Fibroblast of skin of back (primary cell): Measurements from ENCODE around the gene ESRP2.
A peak's percentile ranks its signal among the peaks of the same experiment; 100 is the strongest.

Experiments used
- DNase-seq: peaks from one replicate; pipeline ENCODE4 v3.0.0-alpha.2; 2013

ESRP2 gene

DNA sequence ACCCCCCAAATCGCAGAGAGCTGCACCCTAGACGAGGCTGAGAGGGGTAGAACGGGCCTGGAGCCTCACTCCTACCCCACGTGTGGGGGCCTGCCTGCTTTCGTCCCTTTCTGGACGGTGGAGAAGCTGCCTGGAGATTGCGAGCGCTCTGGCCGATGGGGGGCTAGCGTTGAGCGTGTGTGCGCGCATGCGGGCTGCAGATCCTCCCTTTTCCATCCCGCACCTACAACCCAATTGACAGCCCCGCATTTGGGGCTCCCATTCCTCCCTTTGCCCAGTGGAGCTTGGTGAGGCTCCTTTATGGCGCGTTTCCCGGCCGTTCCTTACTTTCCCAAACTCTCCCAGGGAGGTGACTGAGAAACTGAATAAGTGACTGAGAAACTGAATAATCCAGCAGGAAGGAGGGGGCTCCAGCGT, 907 bp upstream of the ESRP2 start:
- no peak for DNase-seq

DNA sequence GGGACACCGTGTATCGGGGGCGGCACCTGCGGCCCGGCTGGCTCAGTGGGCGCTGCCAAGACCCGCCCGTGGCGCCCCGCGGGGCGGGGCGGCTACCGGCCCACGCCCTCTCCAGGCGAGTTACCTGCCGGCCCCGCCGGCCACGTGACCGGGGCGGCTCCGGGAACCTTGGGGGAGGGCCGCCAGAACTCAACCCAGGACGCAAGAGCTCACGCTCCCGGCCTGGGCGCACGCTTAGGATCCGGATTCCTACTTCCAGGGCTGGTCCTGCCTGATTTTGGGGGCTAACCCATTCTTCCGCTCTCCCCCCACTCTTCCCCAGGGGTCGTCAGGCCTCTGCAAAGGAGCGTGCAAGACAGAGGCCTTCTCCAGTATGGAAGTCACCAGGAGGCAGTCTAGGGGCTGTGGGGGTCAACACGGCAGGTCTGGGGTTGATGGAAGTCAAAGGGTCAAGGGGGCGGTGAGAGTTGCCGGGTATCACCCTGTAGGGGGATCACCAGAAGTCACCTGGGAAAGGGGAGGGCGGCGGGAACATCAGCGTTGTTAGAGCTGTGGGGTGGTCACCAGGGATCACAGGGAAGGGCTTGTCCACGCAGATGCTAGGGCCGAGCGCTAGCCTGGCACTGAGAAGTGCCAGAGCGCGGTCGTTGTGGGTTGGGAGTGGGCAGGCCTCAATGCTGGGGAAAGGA, 354 bp upstream of the ESRP2 start:
- DNase-seq = no peak

DNA sequence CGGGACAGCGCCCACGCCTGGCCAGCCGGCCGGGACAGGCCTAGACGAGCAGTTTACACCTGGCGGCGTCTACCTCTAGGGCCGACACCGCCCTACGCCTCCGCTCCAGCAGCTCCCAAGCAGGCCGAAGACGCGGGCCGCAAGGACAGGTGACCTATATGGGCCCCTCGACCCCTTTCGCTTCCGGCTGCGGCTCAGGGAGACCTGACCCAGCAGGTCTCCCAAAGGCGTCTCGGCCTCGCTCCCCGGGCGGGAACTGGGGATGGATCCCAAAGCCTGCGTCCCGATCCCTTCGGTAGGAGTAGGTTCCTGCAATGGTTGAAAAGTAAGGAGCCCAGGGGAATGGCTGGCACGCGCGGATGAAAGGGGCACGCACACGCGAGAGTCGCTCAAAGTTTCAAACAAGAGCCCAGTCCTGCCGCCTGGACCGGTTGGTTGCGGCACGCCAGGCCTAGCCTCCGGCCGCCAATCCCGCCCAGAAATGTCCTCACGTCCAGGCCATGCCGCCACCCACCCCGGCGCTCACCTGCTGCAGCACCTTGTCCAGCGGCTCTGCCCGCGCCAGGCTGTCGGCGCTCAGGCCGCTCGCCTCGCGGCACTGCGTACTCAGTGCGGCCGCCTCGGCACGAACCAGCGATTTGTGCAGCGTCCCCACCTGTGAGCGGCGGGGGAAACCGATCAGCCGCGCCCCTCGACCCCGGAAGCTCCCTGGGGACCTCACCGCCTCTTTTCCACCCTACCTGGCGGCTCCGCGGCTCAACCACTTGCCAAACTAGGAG, 630 bp downstream of the ESRP2 start:
- no peak for DNase-seq

GRCh38 chr16:68234188-68235107, 1.5 kb downstream of the ESRP2 start:
- no peak for DNase-seq

GRCh38 chr16:68233835-68234187, 2.1 kb downstream of the ESRP2 start:
- no peak for DNase-seq

DNA sequence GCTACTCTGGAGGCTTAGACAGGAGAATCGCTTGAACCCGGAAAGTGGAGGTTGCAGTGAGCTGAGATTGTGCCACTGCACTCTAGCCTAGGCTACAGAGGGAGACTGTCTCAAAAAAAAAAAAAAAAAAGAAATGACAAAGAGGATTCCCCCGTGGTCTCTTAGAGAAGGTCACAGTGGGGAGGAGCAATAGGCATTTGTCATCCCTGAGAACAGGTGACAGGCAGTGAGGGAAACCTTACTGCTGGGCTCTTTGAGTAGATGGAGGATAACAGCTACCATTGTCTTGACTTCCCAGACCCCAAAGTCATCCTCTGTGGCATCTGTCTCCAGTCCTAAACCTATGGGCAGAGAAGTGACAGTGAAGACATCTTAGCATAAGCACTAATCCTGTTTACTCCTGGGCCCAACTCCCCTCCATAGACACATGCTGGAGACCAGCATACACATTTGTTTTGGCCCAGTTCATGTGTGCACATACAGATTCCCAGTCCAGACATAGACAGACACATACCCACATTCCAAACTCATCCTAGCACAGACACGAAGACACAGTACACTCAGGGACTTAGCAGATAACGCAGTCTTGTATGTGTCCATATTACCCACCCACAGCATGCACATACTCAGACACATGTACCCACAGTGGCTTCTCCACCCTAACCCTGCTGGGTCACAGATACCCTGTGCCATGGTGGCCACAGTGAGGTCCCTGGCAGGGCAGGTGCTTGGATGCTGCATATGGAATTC, 2.7 kb downstream of the ESRP2 start:
- DNase-seq = no peak

DNA sequence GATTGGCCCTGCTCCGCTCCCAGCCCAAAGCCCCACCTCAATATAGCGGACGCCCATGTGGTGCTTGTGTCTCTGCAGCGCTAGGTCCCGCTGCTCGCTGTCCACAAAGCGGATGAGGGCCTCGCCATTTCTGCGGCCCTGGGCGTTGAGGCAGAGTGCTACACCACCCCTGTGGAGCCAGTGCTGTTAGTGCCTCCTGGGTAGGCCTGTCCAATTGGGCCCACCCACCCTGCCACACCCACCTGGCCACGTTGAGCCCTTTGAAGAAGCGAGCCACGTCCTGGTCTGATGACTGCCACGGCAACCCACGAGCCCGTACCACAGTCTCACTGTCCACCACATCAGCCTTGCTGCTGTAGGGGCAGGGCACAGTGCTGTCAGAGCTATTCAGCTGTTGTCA, 3.6 kb downstream of the ESRP2 start:
- no peak for DNase-seq

DNA sequence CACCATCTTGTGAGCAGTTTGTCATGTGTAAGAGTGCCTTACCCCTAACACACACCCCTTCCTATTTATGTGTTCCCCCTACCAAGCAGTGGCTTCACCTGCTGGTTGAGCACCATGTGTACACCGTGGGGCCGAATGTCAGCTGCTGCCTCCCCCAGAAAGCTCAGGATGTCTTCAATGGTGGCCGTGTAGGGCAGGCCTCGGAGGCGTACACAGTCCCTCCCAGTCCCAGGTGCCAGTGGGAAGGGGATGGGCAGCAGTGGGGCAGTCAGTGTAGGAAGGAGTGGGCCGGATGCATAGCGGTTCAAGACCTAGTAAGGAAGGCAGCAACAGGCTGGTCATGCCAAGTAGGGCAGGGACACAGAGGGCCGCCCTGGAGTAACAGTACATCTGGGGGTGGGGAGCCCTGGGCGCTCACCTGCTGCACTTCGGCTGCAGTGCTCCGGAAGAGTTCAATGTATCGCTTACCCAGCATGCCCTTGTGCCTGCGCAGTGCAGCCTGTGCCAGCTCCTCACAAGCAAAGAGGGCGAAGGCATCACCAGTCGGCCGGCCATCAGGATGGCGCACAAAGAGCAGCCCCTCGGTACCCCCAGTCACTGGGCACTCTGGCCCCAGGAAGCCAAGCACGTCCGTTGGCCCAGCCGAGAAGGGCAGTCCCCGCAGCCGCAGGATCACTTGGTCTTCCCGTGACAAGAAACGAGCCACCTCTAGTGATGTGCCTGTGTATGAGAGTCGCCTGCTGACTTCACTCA, 4.4 kb downstream of the ESRP2 start:
- DNase-seq = no peak

GRCh38 chr16:68230956-68231355, 5.0 kb downstream of the ESRP2 start:
- DNase-seq = no peak

- DNase-seq = no peak
Measured at GRCh38 chr16:68230176-68230571, 5.8 kb downstream of the ESRP2 start.

DNA sequence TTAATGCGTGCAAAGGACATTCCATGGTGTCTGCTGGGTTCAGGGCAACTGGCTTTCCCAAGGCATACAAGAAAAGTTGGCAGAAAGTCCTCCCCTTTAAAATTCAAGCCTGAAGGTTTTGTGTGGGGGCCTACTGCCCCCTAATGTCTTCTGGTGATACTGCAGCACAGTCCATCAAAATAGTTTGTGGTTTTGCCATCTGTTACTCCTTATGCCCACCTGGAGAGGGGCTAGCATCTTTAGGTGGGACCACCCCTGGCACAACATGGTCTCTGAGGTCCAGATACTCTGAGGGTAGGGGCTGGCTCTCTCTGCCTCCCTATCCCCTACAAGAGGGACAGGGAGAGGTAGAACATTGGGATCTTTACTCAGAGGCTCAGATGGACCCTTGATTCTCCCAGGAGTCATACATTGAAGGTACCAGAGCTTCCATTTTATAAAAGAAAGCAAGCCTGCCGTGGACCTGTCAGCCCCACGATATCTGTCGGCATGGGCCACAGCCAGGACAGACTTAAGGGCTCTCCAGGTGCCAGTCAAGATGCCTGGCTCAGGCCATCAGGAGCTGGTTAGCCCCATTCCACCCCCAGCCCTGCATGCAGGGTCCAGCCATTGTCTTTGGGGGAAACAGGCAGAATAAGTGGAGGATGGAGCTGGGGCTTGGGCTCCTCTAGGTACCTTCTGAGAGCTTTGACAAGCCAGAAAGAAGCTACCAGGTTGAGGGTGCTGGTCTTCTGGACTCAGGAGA, 6.3 kb downstream of the ESRP2 start:
- DNase-seq = peak; percentile 66

DNA sequence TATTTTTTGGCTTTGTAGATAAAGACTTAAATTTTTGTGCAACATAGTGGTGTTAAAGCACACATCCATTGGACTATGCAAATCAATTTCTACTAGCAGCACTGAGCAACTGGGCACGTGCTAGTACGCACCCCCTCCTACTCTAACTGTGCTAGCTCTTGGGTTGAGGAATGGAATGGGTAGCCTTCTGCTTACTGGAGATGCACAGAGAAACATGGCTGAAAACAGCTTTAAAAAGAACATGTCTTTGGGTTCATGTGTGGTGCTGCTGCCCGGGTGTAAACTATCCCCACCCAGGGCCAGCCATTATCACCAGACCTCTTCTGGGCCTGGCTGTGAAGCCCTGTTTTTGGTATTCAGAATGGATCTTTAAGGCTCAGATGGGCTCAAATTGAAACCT, 7.3 kb downstream of the ESRP2 start:
- DNase-seq = no peak

GRCh38 chr16:68227850-68228553, 7.9 kb downstream of the ESRP2 start:
- DNase-seq = no peak

DNA sequence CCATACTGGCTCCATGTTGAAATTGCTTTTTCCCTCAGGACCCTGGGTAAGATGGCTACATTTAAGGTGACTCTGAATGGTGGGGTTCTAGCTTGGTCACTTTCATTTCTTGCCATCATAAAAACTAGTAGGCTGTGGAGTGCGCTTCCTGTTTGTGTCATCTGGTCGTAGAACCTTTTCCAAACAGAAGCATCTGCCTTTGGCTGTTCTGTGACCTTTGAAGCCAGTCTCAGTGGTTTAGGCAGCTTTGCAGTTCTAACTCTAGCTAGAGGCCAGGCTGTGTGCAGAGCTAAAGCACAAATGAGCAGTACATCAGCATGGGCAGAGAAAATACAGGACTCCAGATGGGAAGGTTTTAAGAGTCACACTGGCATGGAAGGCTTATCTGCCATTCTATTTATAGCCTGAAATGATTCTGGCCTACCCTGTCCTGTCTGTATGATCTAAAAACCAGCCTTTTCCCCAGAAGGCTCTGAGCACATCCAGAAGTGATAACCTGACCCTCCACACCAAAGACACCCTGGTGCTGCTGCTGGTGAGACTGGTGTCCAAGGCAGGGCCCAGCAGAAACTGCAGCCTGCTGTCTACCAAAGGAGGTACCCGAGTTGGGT, 8.6 kb downstream of the ESRP2 start:
- DNase-seq = no peak

DNA sequence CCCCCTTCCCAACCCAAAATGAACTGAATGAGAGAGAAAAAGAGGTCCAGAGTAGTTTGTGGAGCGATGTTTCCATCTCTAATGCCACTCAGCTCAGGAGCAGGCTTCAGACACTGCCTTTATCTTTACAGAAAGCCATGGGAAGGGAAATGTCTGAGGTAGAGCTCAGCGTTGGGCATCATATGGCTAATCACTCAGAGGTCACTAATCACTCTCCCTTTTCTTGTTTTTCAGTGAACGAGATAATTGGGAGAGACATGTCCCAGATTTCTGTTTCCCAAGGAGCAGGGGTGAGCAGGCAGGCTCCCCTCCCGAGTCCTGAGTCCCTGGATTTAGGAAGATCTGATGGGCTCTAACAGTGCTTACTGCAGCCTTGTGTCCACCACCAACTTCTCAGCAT, 9.8 kb downstream of the ESRP2 start:
- no peak for DNase-seq

DNA sequence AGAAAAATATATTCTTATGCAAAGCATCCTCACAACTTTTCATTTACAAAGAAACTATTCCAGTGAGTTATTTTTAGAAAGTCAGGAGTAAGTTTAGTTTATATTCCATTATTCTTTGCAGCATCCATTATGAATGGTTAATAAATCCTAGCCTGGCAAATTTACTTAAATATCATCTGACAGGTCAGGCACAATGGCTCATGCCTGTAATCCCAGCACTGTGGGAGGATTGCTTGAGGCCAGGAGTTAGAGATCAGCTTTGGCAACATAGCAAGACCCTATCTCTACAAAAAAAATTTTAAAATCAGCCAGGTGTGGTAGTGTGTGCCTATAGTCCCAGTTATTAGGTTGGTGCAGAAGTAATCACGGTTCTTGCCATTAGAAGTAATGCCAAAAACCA, 12.9 kb downstream of the ESRP2 start:
- no peak for DNase-seq

DNA sequence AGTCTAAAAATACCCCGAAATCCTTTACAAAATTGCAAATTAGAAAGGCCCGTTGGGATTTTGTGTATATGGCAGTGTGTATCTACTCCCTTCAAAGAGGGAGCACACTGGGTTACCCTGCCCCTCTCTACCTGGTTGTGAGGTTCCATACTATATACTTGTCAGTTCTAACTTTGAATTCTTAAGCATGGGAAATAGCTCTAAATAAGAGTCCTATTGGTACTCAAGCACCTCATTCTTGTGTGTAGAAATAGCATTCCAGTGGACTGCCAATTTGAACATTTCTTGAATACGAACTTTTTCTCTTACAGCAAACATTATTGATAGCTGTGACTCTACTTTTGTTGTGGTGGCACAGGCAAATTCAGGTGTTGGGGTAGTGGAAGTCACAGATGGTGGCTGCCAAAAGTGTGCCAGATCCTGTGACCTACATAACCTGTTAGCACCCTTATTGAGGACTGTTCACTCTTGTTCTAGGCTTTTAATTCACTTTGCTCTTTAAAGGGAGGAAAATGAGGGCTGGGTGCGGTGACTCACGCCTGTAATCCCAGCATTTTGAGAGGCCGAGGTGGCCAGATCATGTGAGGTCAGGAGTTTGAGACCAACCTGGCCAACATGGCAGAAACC, 16.1 kb downstream of the ESRP2 start:
- DNase-seq = no peak

- no peak for DNase-seq
Measured at GRCh38 chr16:68217506-68217905, 18.4 kb downstream of the ESRP2 start.

GRCh38 chr16:68216240-68216639, 19.7 kb downstream of the ESRP2 start:
- DNase-seq = no peak
